Hepatocyte (in vitro differentiated cells): ENCODE data around the gene HJURP.

Experiments used
- CTCF ChIP-seq: fragments of 200-600 bp; sonication (generic); IDR thresholded peaks from 2 replicates; pipeline ENCODE4 v1.5.1; 2016; ENCODE audit warnings: antibody characterized with exemption, mild to moderate bottlenecking; ENCODE audit not compliant: poor library complexity
- EZH2 ChIP-seq: fragments of 200-600 bp; sonication (generic); IDR thresholded peaks from 2 replicates; pipeline ENCODE4 v1.6.1; 2016; ENCODE audit warnings: antibody characterized with exemption, mild to moderate bottlenecking, borderline replicate concordance

- TF ChIP-seq CTCF (no peak), EZH2 (no peak)
These were observed 982 bp downstream of the HJURP start for GRCh38 chr2:233853353-233853752.
